Breast epithelium (tissue), 3 donors: ENCODE data around the gene CRP.

Experiments
- POLR2A ChIP-seq: fragments of 450-650 bp; IDR thresholded peaks from one replicate; pipeline ENCODE4 v1.6.1; 2016; ENCODE audit warnings: antibody characterized with exemption, mild to moderate bottlenecking, moderate library complexity
- POLR2AphosphoS5 ChIP-seq, 3 donors: sonication (generic); formaldehyde crosslinking; IDR thresholded peaks; one replicate each; pipeline ENCODE4 v1.6.1; 2017; ENCODE audit warnings: antibody characterized with exemption in 3 of 3
- TF ChIP-seq, protein P1 (sequence below), 3 donors: fragments of 450-650 bp; IDR thresholded peaks; one replicate each; pipeline ENCODE4 v1.5.1; 2016 to 2017; ENCODE audit warnings: antibody characterized with exemption in 3 of 3, mild to moderate bottlenecking in 3 of 3, moderate library complexity in 3 of 3

DNA sequence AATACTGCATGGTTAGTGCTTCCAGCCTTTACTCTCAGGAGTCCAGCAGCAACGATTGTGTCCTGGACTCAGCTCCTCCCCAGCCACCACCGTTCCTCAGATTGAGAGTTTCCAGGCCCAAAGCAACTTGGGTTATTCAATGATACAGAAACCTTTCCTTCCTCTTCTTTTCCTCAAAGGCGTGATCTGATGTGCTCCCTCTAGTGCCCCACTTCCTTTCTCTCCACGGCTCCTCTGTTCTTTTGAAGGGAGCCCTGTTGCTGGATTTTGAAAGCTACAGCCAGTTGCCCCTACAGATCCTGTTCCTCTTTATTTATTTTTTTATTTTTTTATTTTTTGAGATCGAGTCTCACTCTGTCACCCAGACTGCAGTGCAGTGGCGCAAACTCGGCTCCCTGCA lies 14.1 kb downstream of the CRP start:
- TF ChIP-seq POLR2AphosphoS5 (IDR thresholded peaks at IDR 0.05), result no peak
- TF ChIP-seq, protein P1, sequence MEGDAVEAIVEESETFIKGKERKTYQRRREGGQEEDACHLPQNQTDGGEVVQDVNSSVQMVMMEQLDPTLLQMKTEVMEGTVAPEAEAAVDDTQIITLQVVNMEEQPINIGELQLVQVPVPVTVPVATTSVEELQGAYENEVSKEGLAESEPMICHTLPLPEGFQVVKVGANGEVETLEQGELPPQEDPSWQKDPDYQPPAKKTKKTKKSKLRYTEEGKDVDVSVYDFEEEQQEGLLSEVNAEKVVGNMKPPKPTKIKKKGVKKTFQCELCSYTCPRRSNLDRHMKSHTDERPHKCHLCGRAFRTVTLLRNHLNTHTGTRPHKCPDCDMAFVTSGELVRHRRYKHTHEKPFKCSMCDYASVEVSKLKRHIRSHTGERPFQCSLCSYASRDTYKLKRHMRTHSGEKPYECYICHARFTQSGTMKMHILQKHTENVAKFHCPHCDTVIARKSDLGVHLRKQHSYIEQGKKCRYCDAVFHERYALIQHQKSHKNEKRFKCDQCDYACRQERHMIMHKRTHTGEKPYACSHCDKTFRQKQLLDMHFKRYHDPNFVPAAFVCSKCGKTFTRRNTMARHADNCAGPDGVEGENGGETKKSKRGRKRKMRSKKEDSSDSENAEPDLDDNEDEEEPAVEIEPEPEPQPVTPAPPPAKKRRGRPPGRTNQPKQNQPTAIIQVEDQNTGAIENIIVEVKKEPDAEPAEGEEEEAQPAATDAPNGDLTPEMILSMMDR (IDR thresholded peaks at IDR 0.05), result no peak
- TF ChIP-seq POLR2A, result no peak
